Choroid plexus epithelial cell (primary cell): ENCODE data around the gene MLLT3.

Source experiments
- DNase-seq: peaks from one replicate; pipeline ENCODE4 v3.0.0-alpha.2; 2010; ENCODE audit warnings: low read depth
- H3K4me3 ChIP-seq: 2 replicates; pipeline ENCODE4 v1.5.1; 2011; ENCODE audit warnings: low read depth, mild to moderate bottlenecking, control low read depth, low read length, moderate library complexity
- CTCF ChIP-seq: conservative IDR thresholded peaks from 2 replicates; pipeline ENCODE4 v1.5.1; 2011; ENCODE audit warnings: low read depth, mild to moderate bottlenecking, control low read depth, inconsistent platforms, low read length, moderate library complexity

Gene MLLT3

GRCh38 chr9:20643660-20644059 is 21.4 kb upstream of the MLLT3 start:
- no peak for TF ChIP-seq CTCF

GRCh38 chr9:20642045-20642444 is 19.7 kb upstream of the MLLT3 start:
- no peak for TF ChIP-seq CTCF

More at GRCh38 chr9:20643660-20644059, 21.4 kb upstream of the MLLT3 start:
- no peak for DNase-seq
- H3K4me3 ChIP-seq, result no peak overlapping the region

GRCh38 chr9:20640331-20641187 is 18.3 kb upstream of the MLLT3 start:
- DNase-seq, result peak; percentile 53
- H3K4me3 ChIP-seq, result no peak overlapping the region

More at GRCh38 chr9:20642045-20642444, 19.7 kb upstream of the MLLT3 start:
- peak; percentile 5 for DNase-seq
- H3K4me3 ChIP-seq, result no peak overlapping the region

GRCh38 chr9:20636888-20637440 is 14.7 kb upstream of the MLLT3 start:
- TF ChIP-seq CTCF, result peak; percentile 30
- DNase-seq, result peak; percentile 68
- H3K4me3 ChIP-seq, result no peak overlapping the region

More at GRCh38 chr9:20640331-20641187, 18.3 kb upstream of the MLLT3 start:
- TF ChIP-seq CTCF, result no peak

- DNase-seq, result no peak
- no peak overlapping the region for H3K4me3 ChIP-seq
- no peak for TF ChIP-seq CTCF
Measured at GRCh38 chr9:20634895-20635294, 12.6 kb upstream of the MLLT3 start.

- no peak for DNase-seq
- H3K4me3 ChIP-seq, result no peak overlapping the region
- no peak for TF ChIP-seq CTCF
Measured at GRCh38 chr9:20632705-20633104, 10.4 kb upstream of the MLLT3 start.
